GM18507 (cell line): ENCODE data around the gene FAM180A.
"Not testable (repeated sequence)": the region's sequence is repeated elsewhere in the genome, so short reads cannot be mapped to it uniquely, and the experiment has no call there.

Experiments
- DNase-seq: peaks from one replicate; pipeline ENCODE4 v3.0.0; 2011; ENCODE audit warnings: low read depth; ENCODE audit not compliant: insufficient read length; ENCODE audit errors: extremely low spot score
- FAIRE-seq: peaks from 2 replicates; lab custom pipeline; 2011; peaks lifted over from hg19 to GRCh38; lab: Jason Lieb, UNC

Gene FAM180A

DNA sequence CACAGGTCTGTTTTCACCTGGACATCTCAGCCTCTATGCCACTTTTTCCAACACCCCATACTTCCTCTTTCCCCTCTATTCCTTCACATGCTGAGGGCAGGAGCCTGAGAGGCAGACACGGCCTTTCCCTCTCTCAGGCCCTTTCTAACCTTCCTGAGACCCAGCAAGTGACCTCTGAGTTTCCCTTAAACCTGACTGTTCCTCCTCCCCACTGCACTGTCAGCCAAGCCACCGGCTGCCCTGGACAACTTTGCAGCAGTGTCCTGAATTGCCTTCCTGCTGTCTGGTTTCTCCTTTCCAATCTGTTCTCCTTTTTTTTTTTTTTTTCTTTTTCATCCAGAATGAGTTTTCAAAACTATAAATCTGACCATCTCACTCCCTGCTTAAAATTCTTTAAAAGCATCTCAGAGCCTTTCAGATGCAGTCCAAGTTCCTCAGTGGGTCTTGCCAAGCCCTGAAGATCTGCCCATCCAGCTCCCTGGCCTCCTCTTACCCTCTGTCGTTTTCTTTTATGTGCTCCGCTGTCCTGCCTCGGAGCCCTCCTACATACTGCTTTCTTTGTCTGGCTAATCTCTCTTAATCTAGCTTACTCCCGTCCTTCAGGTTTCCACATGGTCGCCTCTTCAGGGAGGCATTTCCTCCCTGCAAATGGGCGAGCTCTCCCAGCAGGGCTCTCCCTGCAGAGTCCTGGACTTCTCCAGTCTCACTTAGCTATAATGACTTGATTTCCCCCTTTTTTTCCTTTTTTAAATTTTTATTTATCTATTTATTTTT lies 51.1 kb downstream of the FAM180A start:
- FAIRE-seq: no peak
- DNase-seq: no peak

DNA sequence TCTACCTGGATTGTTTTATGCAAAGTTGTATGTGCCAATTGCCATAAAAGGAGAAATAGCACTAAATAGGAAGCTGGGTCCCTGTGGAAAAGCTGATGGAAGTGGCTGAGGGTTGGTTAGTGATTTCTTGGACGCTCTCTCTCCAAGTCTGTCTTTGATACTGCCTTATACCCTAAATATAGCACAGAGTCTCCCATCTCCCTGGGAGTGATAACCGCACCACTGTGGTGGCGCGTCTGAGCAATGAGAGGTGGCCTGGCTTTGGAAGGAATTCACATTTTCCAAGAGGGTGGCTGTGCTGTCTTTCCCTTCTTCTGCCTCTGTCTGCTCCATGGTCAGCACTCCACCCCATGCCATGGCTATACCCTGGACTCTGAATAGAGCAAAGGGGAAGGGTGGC lies 55.1 kb downstream of the FAM180A start:
- no peak for FAIRE-seq
- no peak for DNase-seq

- DNase-seq, FAIRE-seq: not testable (repeated sequence)
Measured at GRCh38 chr7:135692606-135693005, 56.0 kb downstream of the FAM180A start.

DNA sequence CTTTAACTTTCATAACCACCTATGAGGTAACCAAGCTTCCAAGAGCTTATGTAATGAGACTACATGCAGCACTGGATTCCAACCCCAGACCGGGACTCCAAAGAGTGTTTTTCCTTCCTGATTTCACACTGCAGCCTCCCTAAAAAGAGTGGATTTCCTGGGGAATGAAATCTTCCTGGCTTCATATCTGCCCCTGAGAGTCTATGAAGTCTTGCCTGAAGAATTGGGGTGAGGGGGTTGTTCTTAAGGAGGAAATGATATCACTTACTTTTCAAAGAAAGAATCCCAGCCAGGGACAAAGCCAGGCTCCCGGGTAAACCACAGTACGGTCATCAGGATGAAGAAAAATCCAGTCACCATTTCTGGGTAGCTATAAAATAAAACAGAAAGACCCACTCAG lies 56.6 kb downstream of the FAM180A start:
- no peak for DNase-seq
- FAIRE-seq: no peak

DNA sequence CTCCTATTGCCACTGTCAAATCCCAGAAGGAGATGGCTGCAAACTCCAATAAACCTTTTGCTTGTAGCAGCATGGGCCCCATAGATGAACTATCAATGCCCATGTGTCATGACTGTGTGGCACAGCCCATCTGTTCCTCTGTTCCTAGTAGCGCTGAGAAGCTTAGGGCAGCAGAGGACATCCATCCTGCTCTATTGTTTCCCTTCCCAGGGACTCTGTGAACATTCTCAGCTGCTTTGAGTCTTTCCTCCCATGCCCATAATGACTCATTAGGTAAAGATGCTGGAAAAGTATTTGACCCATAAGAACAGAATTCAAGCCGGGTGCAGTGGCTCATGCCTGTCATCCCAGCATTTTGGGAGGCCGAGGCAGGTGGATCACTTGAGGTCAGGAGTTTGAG lies 58.0 kb downstream of the FAM180A start:
- no peak for DNase-seq
- FAIRE-seq: no peak

DNA sequence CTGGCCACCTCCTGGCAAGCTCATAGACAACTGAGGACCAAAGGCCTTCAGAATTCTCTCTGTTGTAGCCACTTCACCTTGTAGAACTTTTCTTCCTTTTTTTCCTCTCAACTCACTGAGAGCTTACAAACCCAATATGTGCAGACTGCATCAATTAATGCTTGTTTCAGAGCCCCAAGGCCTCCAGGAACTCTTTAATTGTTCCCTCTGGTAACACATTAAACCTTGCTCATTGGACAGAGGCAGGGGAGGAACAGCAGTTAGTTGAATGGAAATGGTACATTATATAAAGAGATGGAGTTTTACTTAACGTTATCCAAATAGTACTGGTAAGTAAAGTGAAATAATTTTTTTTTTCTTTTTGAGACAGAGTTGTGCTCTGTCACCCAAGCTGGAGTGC lies 61.1 kb downstream of the FAM180A start:
- no peak for DNase-seq
- no peak for FAIRE-seq

GRCh38 chr7:135685306-135686084 lies 63.1 kb downstream of the FAM180A start:
- no peak for FAIRE-seq
- DNase-seq: no peak

DNA sequence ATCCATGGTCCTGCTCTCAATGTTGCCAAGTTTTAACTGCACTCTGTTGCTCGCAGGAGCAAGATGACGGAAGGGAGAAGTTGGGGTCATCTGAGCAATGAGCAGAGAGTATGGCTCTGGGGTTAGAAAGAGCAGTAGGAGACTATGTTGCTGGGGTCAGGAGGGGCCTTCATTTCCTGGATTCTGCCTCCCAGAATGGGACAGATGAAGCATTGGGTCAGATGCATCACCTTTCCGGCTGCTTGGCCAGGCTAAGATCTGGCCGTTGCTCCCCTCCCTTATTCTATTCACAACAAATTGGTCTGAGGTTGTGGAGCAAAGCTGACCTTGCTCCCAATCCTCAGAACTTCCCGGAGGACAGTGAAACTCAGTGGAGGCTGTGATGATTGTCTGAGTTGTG lies 63.9 kb downstream of the FAM180A start:
- no peak for FAIRE-seq
- no peak for DNase-seq

DNA sequence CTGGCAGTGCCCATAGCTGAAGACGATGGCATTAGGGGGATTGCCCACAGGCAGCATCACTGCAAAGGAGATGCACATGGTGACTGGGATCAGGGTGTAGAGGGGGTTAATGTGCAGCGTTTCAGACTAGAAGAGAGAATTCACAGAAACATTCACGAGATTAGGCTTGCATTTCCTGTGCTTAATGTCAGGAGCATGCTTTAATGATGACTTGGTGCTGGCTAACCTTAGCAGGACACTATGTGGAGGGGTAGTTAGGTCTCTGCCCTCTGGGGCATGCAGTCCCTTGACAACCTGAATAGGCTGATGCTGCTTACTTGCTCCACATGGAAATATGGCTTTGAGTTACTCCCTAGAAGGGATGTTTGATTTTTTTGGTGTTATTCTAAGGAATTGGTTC lies 64.5 kb downstream of the FAM180A start:
- DNase-seq (no peak), FAIRE-seq (no peak)

DNA sequence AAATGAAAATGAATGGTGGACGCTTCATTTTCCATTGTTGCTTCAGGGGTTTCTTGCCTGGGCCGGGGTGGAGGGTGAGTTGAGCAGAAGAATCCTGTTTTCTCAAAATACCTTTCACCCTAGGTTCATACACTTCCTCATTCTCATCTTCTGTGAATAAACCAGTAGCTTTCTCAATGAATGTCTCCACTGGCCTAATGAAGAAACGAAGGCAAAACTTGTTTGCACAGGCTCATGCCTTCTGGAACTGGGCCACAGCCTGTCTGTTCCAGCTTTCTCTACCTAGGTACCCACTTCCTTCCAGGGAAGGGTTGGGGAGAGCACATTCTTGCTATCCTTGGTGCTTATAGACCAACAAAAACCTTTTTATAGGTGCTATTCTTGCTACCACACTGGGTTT lies 65.0 kb downstream of the FAM180A start:
- no peak for DNase-seq
- no peak for FAIRE-seq

DNA sequence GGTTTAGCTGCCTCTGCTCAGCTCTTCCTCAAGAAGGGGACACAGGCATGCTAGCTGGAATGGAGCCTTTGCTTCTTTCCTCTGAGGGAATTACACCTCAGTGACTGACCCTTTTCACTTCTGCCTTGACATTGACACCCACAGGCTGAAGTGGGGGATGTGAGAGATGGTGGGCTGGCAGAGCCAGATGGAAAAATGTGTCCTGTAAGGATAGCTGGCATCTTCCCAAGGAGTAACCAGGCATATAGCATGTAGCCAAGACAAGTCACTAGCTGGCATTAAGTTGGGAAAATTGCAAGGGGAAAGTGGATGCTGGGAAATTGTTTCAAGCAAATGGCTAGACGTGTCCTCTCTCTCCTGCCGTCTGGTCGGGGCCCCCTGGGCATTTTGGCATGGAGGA lies 66.4 kb downstream of the FAM180A start:
- DNase-seq: no peak
- FAIRE-seq: no peak

GRCh38 chr7:135681762-135682161 lies 66.9 kb downstream of the FAM180A start:
- DNase-seq: no peak
- no peak for FAIRE-seq
